CD4-positive, alpha-beta T cell (primary cell): ENCODE data around the gene SYCN. TPM values are rescaled to one million over a fixed set of nuclear protein-coding genes. Genes with fewer than 3 reads are reported as not detected.

Source experiments
- ATAC-seq: fragments of 200-7000 bp; cut with Tn5 transposase; one replicate; pipeline ENCODE4 v1.10.0; 2022; ENCODE audit warnings: mild to moderate bottlenecking; ENCODE audit not compliant: poor library complexity
- CTCF ChIA-PET: fragments of 350-600 bp; sonication (Branson Sonifier 250); formaldehyde crosslinking; loops from one replicate; lab custom pipeline; 2021; ENCODE audit warnings: antibody characterized with exemption, inconsistent platforms; lab: Charles Lee
- POLR2A ChIA-PET: fragments of 350-600 bp; sonication (Branson Sonifier 250); formaldehyde crosslinking; loops from one replicate; lab custom pipeline; 2021; ENCODE audit warnings: antibody characterized with exemption, inconsistent platforms; lab: Charles Lee
- DNase-seq, 14 experiments: peaks; one replicate each; pipeline ENCODE4 v3.0.0-alpha.2; 2013 to 2020; ENCODE audit warnings: mixed read lengths in 2 of 14
- H3K27ac ChIP-seq, 2 donors: one replicate each; pipeline versions ENCODE4 v1.5.1 to v1.7.0; 2013; ENCODE audit warnings: low read length in 2 of 2, low read depth in 1 of 2, mild to moderate bottlenecking in 1 of 2
- H3K27me3 ChIP-seq, 2 experiments: 1 replicate in 1 of 2; 2 replicates in 1 of 2; pipeline versions ENCODE4 v1.6.1 to v1.7.0; 2013; ENCODE audit warnings: low read length in 2 of 2, control low read depth in 1 of 2, mild to moderate bottlenecking in 1 of 2, moderate library complexity in 1 of 2; ENCODE audit not compliant: insufficient read depth in 2 of 2, control insufficient read depth in 1 of 2
- H3K36me3 ChIP-seq: one replicate; pipeline ENCODE4 v1.6.1; 2013; ENCODE audit warnings: low read length, control low read depth; ENCODE audit not compliant: insufficient read depth
- H3K4me1 ChIP-seq: one replicate; pipeline ENCODE4 v1.6.1; 2013; ENCODE audit warnings: low read length, control low read depth; ENCODE audit not compliant: insufficient read depth
- H3K4me3 ChIP-seq: one replicate; pipeline ENCODE4 v1.5.1; 2013; ENCODE audit warnings: mild to moderate bottlenecking, low read length, moderate library complexity
- H3K9me3 ChIP-seq, 2 experiments: 1 replicate in 1 of 2; 2 replicates in 1 of 2; pipeline versions ENCODE4 v1.6.1 to v1.7.0; 2013; ENCODE audit warnings: low read length in 2 of 2, mild to moderate bottlenecking in 2 of 2, control low read depth in 1 of 2, moderate library complexity in 1 of 2; ENCODE audit not compliant: control insufficient read depth in 1 of 2, insufficient read depth in 1 of 2
- H3K27ac Mint-ChIP-seq: one replicate; pipeline ENCODE4 v1.8.0; 2020; ENCODE audit warnings: mixed read lengths
- H3K27me3 Mint-ChIP-seq: one replicate; pipeline ENCODE4 v1.8.0; 2021; ENCODE audit warnings: mixed read lengths
- H3K36me3 Mint-ChIP-seq: one replicate; pipeline ENCODE4 v1.8.0; 2021; ENCODE audit warnings: low read depth, mixed read lengths
- H3K4me1 Mint-ChIP-seq: one replicate; pipeline ENCODE4 v1.8.0; 2021; ENCODE audit warnings: low read depth, mixed read lengths
- H3K4me3 Mint-ChIP-seq: one replicate; pipeline ENCODE4 v1.8.0; 2020; ENCODE audit warnings: mild to moderate bottlenecking, mixed read lengths
- H3K9me3 Mint-ChIP-seq: one replicate; pipeline ENCODE4 v1.8.0; 2020; ENCODE audit warnings: mixed read lengths
- intact Hi-C, 2 experiments: fragments of 100-400 bp; cut with DNase I in 1 of 2; cut with micrococcal nuclease in 1 of 2; formaldehyde crosslinking; loops; one replicate each; pipeline versions ENCODE4 v1.15.1 to v1.9.0; 2023 to 2025; cut with DNase I, micrococcal nuclease
- total RNA-seq, 174 experiments: library from RNA in 2 of 174; stranded (reverse) in 2 of 174; gene quantifications; one replicate each; pipeline ENCODE4 v1.2.3 and lab custom pipeline; 2021 to 2026
- TF ChIP-seq, protein P1 (sequence below): fragments of 200-600 bp; IDR thresholded peaks from one replicate; pipeline ENCODE4 v1.8.0; 2022; ENCODE audit warnings: antibody characterized with exemption, mild to moderate bottlenecking

SYCN gene
- total RNA-seq, 2 experiments from 2014 or later = not detected

DNA sequence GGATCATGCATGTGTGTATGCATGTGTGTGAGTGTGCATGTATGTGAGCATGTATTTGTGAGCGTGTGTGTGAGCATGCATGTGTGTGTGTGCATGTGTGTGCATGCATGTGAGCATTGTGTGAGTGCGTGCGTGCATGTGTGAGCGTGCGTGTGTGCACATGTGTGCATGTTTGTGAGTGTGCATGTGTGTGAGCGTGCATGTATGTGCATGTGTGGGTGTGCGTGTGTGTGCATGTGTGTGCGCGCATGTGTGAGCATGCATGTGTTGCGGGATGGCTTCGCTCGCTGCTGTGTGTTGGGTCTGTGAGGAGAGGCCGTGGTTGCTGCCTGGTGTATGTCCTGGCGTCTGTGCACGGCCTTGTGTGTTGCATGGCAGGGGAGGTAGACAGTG lies 46.1 kb downstream of the SYCN start:
- no peaks in the 10 kb centered on the region for H3K27me3 ChIP-seq
- ChIA-PET POLR2A (no interaction called here), CTCF (no interaction called here)
- Mint-ChIP-seq H3K9me3 (no peaks in the 10 kb centered on the region), H3K4me1 (peaks cover 40% of the 10 kb centered on the region), H3K27ac (no peak overlapping the region), H3K36me3 (no peaks in the 10 kb centered on the region), H3K27me3 (no peaks in the 10 kb centered on the region), H3K4me3 (no peak overlapping the region)
- peaks cover 7% of the 10 kb centered on the region for H3K4me1 ChIP-seq
- TF ChIP-seq, protein P1, sequence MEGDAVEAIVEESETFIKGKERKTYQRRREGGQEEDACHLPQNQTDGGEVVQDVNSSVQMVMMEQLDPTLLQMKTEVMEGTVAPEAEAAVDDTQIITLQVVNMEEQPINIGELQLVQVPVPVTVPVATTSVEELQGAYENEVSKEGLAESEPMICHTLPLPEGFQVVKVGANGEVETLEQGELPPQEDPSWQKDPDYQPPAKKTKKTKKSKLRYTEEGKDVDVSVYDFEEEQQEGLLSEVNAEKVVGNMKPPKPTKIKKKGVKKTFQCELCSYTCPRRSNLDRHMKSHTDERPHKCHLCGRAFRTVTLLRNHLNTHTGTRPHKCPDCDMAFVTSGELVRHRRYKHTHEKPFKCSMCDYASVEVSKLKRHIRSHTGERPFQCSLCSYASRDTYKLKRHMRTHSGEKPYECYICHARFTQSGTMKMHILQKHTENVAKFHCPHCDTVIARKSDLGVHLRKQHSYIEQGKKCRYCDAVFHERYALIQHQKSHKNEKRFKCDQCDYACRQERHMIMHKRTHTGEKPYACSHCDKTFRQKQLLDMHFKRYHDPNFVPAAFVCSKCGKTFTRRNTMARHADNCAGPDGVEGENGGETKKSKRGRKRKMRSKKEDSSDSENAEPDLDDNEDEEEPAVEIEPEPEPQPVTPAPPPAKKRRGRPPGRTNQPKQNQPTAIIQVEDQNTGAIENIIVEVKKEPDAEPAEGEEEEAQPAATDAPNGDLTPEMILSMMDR = no peak
- DNase-seq (no peak), ATAC-seq (no peak)
- no peaks in the 10 kb centered on the region for H3K9me3 ChIP-seq
- peaks cover 2% of the 10 kb centered on the region for H3K36me3 ChIP-seq
- intact Hi-C loops = no loop called here
- no peak overlapping the region for H3K4me3 ChIP-seq
- H3K27ac ChIP-seq = no peak overlapping the region

DNA sequence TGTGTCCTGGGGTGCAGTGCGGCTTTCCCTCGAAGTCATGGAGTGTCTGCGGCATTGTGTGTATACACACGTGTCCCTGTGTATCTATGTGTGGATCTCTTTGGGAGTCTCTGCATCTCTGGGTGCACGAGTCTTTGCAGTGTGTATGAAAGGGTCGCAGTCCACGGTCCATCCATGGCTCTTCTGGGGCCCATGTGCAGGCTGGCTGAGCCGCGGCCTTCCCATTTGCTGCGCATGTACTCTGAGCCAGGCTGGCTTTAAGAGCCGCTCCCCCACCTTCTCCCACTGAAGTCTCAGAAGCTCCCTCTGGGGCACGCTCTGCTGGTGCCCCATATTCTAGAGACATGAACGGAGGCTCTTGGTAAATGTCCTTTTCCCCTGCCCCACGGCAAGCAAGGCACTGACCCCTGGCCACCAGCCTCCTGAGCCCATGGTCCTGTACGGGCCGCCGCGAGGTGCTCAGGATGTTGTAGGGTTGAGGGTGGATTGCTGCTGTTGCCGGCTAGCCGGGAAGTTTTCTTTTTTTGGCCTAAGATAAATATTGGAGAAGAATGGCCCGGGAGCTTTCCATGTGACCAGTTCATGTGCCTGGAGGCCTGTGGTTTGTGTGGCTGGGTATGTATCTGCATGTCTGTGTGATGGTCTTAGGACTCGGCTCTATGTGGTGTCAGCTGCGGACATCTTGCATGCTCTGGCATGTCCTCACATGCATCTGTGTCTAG lies 46.6 kb downstream of the SYCN start:
- POLR2A ChIA-PET = no interaction called here

GRCh38 chr19:39156326-39157230 lies 47.5 kb downstream of the SYCN start:
- Mint-ChIP-seq H3K9me3 (no peaks in the 10 kb centered on the region), H3K27ac (no peak overlapping the region), H3K27me3 (no peaks in the 10 kb centered on the region), H3K4me1 (peaks cover 36% of the 10 kb centered on the region), H3K4me3 (no peak overlapping the region), H3K36me3 (no peaks in the 10 kb centered on the region)
- Histone ChIP-seq H3K4me3 (no peak overlapping the region), H3K9me3 (no peaks in the 10 kb centered on the region), H3K27me3 (no peaks in the 10 kb centered on the region), H3K27ac (no peak overlapping the region), H3K4me1 (peaks cover 7% of the 10 kb centered on the region), H3K36me3 (peaks cover 2% of the 10 kb centered on the region)
- TF ChIP-seq, protein P1 = no peak
- ATAC-seq (no peak), DNase-seq (no peak)
- intact Hi-C loops = no loop called here
- ChIA-PET POLR2A (no interaction called here), CTCF (no interaction called here)

More for the DNA sequence above, 46.6 kb downstream of the SYCN start:
- H3K27me3 ChIP-seq = no peaks in the 10 kb centered on the region
- Mint-ChIP-seq H3K4me1 (peaks cover 37% of the 10 kb centered on the region), H3K36me3 (no peaks in the 10 kb centered on the region), H3K27me3 (no peaks in the 10 kb centered on the region), H3K4me3 (no peak overlapping the region), H3K27ac (no peak overlapping the region), H3K9me3 (no peaks in the 10 kb centered on the region)
- TF ChIP-seq, protein P1 = no peak
- no peak for ATAC-seq
- CTCF ChIA-PET = no interaction called here
- no peak overlapping the region for H3K27ac ChIP-seq
- no peak overlapping the region for H3K4me3 ChIP-seq
- intact Hi-C loops = no loop called here
- no peak for DNase-seq
- H3K36me3 ChIP-seq = peaks cover 2% of the 10 kb centered on the region
- H3K9me3 ChIP-seq = no peaks in the 10 kb centered on the region
- peaks cover 7% of the 10 kb centered on the region for H3K4me1 ChIP-seq
